ENCODE data around the gene ARHGEF2. TPM values are rescaled to one million over a fixed set of nuclear protein-coding genes. Genes with fewer than 3 reads are reported as not detected.
A peak's percentile ranks its signal among the peaks of the same experiment; 100 is the strongest.

Gene ARHGEF2
- total and polyA plus RNA-seq, 9 of the 15 experiments (the other 6 are each of a cell fraction or from before 2014, with no cell fraction given) = 7.1 to 162 (median 62.2) TPM

- TF ChIP-seq L3MBTL2 (IDR thresholded peaks at IDR 0.05) = peak; percentile 29; the same call in 1 of the 2 replicates
- TF ChIP-seq, protein P1, sequence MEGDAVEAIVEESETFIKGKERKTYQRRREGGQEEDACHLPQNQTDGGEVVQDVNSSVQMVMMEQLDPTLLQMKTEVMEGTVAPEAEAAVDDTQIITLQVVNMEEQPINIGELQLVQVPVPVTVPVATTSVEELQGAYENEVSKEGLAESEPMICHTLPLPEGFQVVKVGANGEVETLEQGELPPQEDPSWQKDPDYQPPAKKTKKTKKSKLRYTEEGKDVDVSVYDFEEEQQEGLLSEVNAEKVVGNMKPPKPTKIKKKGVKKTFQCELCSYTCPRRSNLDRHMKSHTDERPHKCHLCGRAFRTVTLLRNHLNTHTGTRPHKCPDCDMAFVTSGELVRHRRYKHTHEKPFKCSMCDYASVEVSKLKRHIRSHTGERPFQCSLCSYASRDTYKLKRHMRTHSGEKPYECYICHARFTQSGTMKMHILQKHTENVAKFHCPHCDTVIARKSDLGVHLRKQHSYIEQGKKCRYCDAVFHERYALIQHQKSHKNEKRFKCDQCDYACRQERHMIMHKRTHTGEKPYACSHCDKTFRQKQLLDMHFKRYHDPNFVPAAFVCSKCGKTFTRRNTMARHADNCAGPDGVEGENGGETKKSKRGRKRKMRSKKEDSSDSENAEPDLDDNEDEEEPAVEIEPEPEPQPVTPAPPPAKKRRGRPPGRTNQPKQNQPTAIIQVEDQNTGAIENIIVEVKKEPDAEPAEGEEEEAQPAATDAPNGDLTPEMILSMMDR (IDR thresholded peaks at IDR 0.05 in 2 of 3, conservative IDR thresholded peaks at IDR 0.05 in 1 of 3; ENCODE audit: insufficient read depth in 2 of 3, low read depth in 1 of 3, low read length in 3 of 3) = peak in 2 of 3 experiments; percentile 5 to 25; a peak in 2 of 6 replicates
- TF ChIP-seq GTF2E2 (tag; IDR thresholded peaks at IDR 0.05) = 0 out of 2 replicates have a peak, but pooled peaks have one; percentile 48
- no peak for TF ChIP-seq C11orf30 (IDR thresholded peaks at IDR 0.05; ENCODE audit: low read depth)
- TF ChIP-seq, protein P2, sequence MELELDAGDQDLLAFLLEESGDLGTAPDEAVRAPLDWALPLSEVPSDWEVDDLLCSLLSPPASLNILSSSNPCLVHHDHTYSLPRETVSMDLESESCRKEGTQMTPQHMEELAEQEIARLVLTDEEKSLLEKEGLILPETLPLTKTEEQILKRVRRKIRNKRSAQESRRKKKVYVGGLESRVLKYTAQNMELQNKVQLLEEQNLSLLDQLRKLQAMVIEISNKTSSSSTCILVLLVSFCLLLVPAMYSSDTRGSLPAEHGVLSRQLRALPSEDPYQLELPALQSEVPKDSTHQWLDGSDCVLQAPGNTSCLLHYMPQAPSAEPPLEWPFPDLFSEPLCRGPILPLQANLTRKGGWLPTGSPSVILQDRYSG (tag; conservative IDR thresholded peaks at IDR 0.05; ENCODE audit: low read depth) = no peak
- no peak for TF ChIP-seq ZNF740 (CRISPR knock-in tag; IDR thresholded peaks at IDR 0.05)
- TF ChIP-seq ZNF740 (tag; IDR thresholded peaks at IDR 0.05) = no peak
- TF ChIP-seq ZBED1 (IDR thresholded peaks at IDR 0.05) = no peak
- no peak for TF ChIP-seq XRCC3 (IDR thresholded peaks at IDR 0.05)
- TF ChIP-seq NR2C2 (CRISPR knock-in tag; IDR thresholded peaks at IDR 0.05) = no peak
- peak; percentile 57; the same call in 1 of the 2 replicates for TF ChIP-seq NR2C2 (tag; IDR thresholded peaks at IDR 0.05)
- 0 out of 2 replicates have a peak, but pooled peaks have one; percentile 24 for TF ChIP-seq SMARCA4 (IDR thresholded peaks at IDR 0.05)
- peak; percentile 38 for TF ChIP-seq MEIS2 (IDR thresholded peaks at IDR 0.05; ENCODE audit: partially characterized antibody)
- TF ChIP-seq, protein P3, sequence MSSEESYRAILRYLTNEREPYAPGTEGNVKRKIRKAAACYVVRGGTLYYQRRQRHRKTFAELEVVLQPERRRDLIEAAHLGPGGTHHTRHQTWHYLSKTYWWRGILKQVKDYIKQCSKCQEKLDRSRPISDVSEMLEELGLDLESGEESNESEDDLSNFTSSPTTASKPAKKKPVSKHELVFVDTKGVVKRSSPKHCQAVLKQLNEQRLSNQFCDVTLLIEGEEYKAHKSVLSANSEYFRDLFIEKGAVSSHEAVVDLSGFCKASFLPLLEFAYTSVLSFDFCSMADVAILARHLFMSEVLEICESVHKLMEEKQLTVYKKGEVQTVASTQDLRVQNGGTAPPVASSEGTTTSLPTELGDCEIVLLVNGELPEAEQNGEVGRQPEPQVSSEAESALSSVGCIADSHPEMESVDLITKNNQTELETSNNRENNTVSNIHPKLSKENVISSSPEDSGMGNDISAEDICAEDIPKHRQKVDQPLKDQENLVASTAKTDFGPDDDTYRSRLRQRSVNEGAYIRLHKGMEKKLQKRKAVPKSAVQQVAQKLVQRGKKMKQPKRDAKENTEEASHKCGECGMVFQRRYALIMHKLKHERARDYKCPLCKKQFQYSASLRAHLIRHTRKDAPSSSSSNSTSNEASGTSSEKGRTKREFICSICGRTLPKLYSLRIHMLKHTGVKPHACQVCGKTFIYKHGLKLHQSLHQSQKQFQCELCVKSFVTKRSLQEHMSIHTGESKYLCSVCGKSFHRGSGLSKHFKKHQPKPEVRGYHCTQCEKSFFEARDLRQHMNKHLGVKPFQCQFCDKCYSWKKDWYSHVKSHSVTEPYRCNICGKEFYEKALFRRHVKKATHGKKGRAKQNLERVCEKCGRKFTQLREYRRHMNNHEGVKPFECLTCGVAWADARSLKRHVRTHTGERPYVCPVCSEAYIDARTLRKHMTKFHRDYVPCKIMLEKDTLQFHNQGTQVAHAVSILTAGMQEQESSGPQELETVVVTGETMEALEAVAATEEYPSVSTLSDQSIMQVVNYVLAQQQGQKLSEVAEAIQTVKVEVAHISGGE (CRISPR knock-in tag; IDR thresholded peaks at IDR 0.05) = peak in 1 of 3 experiments; percentile 42; a peak in 1 of 6 replicates
- TF ChIP-seq ELF1 (tag; IDR thresholded peaks at IDR 0.05) = peak; percentile 77
- peak; percentile 23 for TF ChIP-seq TAF1 (IDR thresholded peaks at IDR 0.05; ENCODE audit: control insufficient read depth, extremely low read depth, insufficient read depth, low read length, severe bottlenecking)
- TF ChIP-seq DPF2 (IDR thresholded peaks at IDR 0.05) = peak; percentile 52
- peak in 1 of 2 experiments; percentile 22; a peak in 1 of 4 replicates for TF ChIP-seq RAD21 (CRISPR knock-in tag; conservative IDR thresholded peaks at IDR 0.05 in 1 of 2, IDR thresholded peaks at IDR 0.05 in 1 of 2)
- TF ChIP-seq HDAC2 (IDR thresholded peaks at IDR 0.05) = no peak
- TF ChIP-seq ZNF239 (CRISPR knock-in tag; IDR thresholded peaks at IDR 0.05) = no peak
- peak; percentile 47; the same call in 1 of the 2 replicates for TF ChIP-seq SMAD4 (CRISPR knock-in tag; conservative IDR thresholded peaks at IDR 0.05)
These were observed 23.4 kb upstream of the ARHGEF2 start (continued) for GRCh38 chr1:156001662-156002171.

Data from K562 (cell line).